NT2/D1 (cell line): ENCODE measurements around the gene FGF6.

ENCODE experiments used
- DNase-seq: peaks from one replicate; pipeline ENCODE4 v3.0.0-alpha.2; 2011; ENCODE audit warnings: low read depth, low spot score
- H3K27me3 ChIP-seq: 2 replicates; pipeline ENCODE4 v1.6.0; 2011; ENCODE audit warnings: mild to moderate bottlenecking; ENCODE audit not compliant: insufficient read length, insufficient read depth
- H3K36me3 ChIP-seq: 2 replicates; pipeline ENCODE4 v1.6.1; 2011; ENCODE audit warnings: mild to moderate bottlenecking, low read length, mixed read lengths; ENCODE audit not compliant: insufficient read depth, insufficient read length
- H3K4me1 ChIP-seq: 2 replicates; pipeline ENCODE4 v1.5.1; 2011; ENCODE audit not compliant: insufficient read depth, insufficient read length
- H3K4me3 ChIP-seq: 2 replicates; pipeline ENCODE4 v1.5.1; 2011; ENCODE audit warnings: low read depth; ENCODE audit not compliant: insufficient read length
- H3K9ac ChIP-seq: 2 replicates; pipeline ENCODE4 v1.6.0; 2011; ENCODE audit warnings: low read depth; ENCODE audit not compliant: insufficient read length
- H3K9me3 ChIP-seq: 2 replicates; pipeline ENCODE4 v1.5.1; 2011; ENCODE audit warnings: mild to moderate bottlenecking, low read length; ENCODE audit not compliant: insufficient read depth
- SUZ12 ChIP-seq: IDR thresholded peaks from 2 replicates; pipeline ENCODE4 v1.6.1; 2011; ENCODE audit not compliant: insufficient read length, insufficient read depth; ENCODE audit errors: extremely low read depth
- YY1 ChIP-seq: IDR thresholded peaks from 2 replicates; pipeline ENCODE4 v1.6.1; 2011; ENCODE audit not compliant: insufficient read length, insufficient read depth
- ZNF274 ChIP-seq: IDR thresholded peaks from 2 replicates; pipeline ENCODE4 v1.6.1; 2011; ENCODE audit warnings: mild to moderate bottlenecking, low read depth, low read length

FGF6 gene

DNA sequence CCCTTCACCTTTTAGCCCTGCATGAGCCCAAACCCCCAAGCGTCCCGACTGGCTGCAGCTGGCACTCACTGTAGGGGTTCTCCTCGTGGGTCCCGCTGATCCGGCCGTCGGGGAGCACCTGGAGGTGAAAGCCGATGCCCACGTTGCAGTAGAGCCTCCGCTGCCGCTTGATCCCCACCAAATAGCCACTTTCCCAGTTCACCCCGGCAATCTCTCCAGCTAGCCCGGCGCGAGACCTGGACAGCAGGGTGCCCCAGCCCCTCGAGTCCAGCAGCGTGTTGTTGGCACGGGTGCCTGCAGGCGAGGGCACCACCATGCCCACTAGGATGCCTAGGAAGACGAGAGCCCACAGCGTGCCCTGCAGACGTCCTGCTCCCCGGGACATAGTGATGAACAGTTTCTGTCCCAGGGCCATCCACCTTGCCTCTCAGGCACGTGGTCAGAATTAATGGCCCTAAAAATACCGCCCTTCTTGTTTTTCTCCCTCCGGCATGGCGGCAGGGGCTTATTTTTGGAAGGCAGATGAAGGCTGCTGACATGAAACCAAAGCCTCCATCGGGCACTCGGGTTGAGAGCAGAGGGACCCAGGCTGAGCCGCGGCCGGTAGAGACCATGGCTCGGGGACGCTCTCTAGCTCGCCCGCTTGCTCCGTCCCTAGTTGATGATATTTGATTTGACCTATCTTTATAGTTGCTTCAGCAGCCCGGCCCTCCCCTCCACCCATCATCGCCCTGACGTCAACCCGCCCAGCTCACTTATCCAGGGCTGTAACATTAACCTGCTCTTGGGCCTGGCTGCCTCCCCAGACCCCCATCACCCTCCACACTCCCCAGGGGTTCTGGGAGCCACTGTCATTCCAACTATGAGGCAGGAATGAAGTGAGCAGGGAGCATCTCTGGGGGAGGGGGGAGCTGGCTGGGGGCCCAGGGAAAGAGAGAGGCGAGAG, at the start of gene FGF6:
TSS of gene FGF6 (minus strand) at position 660 of the 946 bp plus-strand sequence. CDS start at position 415, 245 bp downstream.
- no peak within 1 kb of the TSS for H3K4me3 ChIP-seq
- H3K4me1 ChIP-seq, result peaks cover 18% of the 10 kb centered on the region
- H3K9me3 ChIP-seq, result peaks cover 6% of the 10 kb centered on the region; the same call in 1 of the 2 replicates
- H3K36me3 ChIP-seq, result no peaks in the 10 kb centered on the region
- no peak for DNase-seq
- H3K27me3 ChIP-seq, result no peaks in the 10 kb centered on the region
- no peak within 1 kb of the TSS for H3K9ac ChIP-seq
- TF ChIP-seq ZNF274, result no peak
- no peak for TF ChIP-seq YY1
- TF ChIP-seq SUZ12, result no peak

DNA sequence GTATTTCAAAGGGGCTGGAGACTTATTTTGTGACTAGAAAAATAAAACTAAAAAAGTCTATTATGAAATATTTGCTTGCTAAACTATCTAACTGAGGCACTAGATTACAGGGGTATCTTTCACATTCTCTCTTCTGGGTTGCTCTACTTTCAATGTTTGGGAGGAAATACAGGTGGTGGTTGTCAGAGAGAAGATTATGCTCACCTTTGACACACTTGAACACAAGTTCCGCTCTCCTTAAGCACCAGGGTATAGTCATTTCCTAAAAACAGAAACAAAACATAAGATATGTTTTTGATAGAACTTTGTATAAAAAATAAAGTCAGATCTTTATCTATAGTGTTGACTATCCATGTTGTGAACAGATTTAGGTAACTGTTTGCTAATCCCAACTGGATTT, 45.4 kb upstream of the FGF6 start:
- no peak for TF ChIP-seq ZNF274
- TF ChIP-seq YY1, result no peak
- no peak for TF ChIP-seq SUZ12

GRCh38 chr12:4489556-4489955, 43.9 kb upstream of the FGF6 start:
- no peak for DNase-seq
- H3K9ac ChIP-seq, result no peak overlapping the region
- no peaks in the 10 kb centered on the region for H3K4me1 ChIP-seq
- TF ChIP-seq ZNF274, result no peak
- H3K9me3 ChIP-seq, result no peaks in the 10 kb centered on the region
- no peak overlapping the region for H3K4me3 ChIP-seq
- no peaks in the 10 kb centered on the region for H3K27me3 ChIP-seq
- H3K36me3 ChIP-seq, result peaks cover 41% of the 10 kb centered on the region

More for the DNA sequence above, 45.4 kb upstream of the FGF6 start:
- Histone ChIP-seq H3K4me1 (no peaks in the 10 kb centered on the region), H3K4me3 (no peak overlapping the region), H3K9ac (no peak overlapping the region), H3K36me3 (peaks cover 50% of the 10 kb centered on the region), H3K9me3 (no peaks in the 10 kb centered on the region), H3K27me3 (no peaks in the 10 kb centered on the region)
- no peak for DNase-seq

DNA sequence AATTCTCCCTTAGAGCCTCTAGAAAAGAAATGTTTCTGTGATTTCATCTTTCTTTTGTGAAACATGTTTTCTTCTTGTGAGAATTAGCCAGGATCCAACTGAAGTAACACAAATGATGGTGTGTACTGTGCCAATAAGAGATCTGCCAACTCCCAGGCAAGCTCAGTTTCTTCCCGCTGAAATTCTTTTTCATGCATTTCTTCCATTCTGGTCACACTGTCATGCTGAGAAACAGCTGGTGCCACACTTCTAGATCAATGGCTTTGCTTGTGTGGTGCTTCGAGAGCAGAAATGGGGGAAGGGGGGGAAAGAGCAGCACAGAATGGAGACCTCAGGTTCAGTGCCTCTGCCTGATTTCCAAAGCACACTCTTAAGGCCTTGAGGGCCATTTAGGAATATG, 41.4 kb upstream of the FGF6 start:
- DNase-seq, result peak; percentile 59
- no peaks in the 10 kb centered on the region for H3K27me3 ChIP-seq
- no peak overlapping the region for H3K9ac ChIP-seq
- H3K4me1 ChIP-seq, result no peaks in the 10 kb centered on the region
- no peak overlapping the region for H3K4me3 ChIP-seq
- H3K9me3 ChIP-seq, result no peaks in the 10 kb centered on the region
- TF ChIP-seq SUZ12 (no peak), ZNF274 (no peak), YY1 (no peak)
- H3K36me3 ChIP-seq, result peaks cover 39% of the 10 kb centered on the region

GRCh38 chr12:4486049-4486699, 40.6 kb upstream of the FGF6 start:
- DNase-seq, result no peak
- H3K4me1 ChIP-seq, result no peaks in the 10 kb centered on the region
- peaks cover 38% of the 10 kb centered on the region for H3K36me3 ChIP-seq
- H3K27me3 ChIP-seq, result no peaks in the 10 kb centered on the region
- H3K4me3 ChIP-seq, result no peak overlapping the region
- H3K9ac ChIP-seq, result no peak overlapping the region
- H3K9me3 ChIP-seq, result 0 out of 2 replicates have a peak, but pooled peaks cover under 1% of the 10 kb centered on the region
- no peak for TF ChIP-seq YY1
- TF ChIP-seq SUZ12, result no peak
- no peak for TF ChIP-seq ZNF274

DNA sequence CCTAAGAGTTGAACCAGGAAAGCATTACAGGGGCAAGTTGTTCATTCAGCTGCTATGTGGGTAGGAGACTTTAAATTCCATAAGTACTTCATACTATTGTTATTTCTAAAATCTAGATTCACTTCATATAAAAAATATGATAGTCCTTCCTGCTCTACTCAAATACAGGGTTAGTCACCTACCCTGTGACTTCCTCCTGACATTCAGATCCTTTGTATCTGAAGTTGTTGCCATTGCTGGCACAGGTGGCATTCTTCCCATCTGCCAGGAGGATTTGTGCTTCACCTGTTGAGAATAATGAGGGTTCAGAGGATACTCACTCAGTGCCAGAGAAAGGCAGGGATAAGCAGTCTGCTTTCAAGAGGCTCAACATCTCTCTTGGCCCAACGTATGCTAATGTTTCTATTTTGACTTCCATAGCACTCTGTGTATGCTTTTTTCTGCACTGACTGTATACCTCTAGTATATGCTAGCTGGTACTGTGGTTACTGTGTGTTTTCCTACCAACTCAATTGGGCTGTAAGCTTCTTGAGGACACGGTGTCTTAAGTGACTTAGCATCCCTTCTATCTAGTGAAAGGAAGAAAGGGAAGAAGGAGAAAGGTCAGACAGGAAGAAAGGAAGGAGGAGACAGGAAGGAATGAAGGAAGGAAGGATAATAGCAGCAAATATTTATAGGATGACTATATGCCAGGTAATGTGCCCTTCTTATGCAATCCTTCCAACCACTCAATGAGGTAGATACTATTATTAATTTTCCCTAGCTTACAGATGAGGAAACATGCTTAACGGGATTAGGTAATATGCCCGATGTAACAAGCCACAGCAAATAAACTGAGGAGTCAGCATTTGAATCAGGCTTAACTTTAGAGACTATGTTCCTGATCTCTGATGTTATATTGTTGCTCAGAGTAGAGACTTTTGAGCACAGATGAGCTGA, 38.5 kb upstream of the FGF6 start:
- peaks cover 20% of the 10 kb centered on the region for H3K9me3 ChIP-seq
- H3K36me3 ChIP-seq, result peaks cover 18% of the 10 kb centered on the region
- no peak for TF ChIP-seq SUZ12
- no peak overlapping the region for H3K4me3 ChIP-seq
- H3K4me1 ChIP-seq, result no peaks in the 10 kb centered on the region
- no peak overlapping the region for H3K9ac ChIP-seq
- H3K27me3 ChIP-seq, result no peaks in the 10 kb centered on the region
- DNase-seq, result no peak

DNA sequence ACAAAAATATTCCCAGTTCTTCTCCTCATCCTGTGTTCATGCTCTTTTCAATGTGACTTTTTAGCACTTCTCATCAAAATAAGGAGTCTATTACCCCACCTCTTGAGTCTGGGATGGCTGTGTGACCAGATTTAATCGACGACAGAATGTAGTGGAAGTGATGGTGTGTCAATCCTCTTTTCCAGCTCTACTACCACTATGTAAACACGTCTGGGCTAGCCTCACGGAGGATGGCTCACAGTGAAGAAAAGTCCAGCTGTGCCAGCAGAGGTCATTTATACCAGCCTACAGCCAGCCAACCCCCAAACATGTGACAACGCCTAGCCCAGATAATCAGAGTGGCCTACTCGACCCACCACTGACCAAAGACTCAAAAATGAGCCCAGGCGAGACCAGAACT, 37.3 kb upstream of the FGF6 start:
- H3K27me3 ChIP-seq, result no peaks in the 10 kb centered on the region
- H3K9ac ChIP-seq, result no peak overlapping the region
- H3K36me3 ChIP-seq, result peaks cover 6% of the 10 kb centered on the region
- TF ChIP-seq ZNF274, result no peak
- no peak for TF ChIP-seq YY1
- TF ChIP-seq SUZ12, result no peak
- peaks cover 32% of the 10 kb centered on the region for H3K9me3 ChIP-seq
- no peak overlapping the region for H3K4me3 ChIP-seq
- DNase-seq, result no peak
- H3K4me1 ChIP-seq, result no peaks in the 10 kb centered on the region
